ENCODE measurements around the gene NEAT1. TPM values are rescaled to one million over a fixed set of nuclear protein-coding genes. Genes with fewer than 3 reads are reported as not detected.

NEAT1 gene
- total and polyA plus RNA-seq, 9 of the 15 experiments (the other 6 are each of a cell fraction or from before 2014, with no cell fraction given), result 20.1 to 389 (median 62.8) TPM

DNA sequence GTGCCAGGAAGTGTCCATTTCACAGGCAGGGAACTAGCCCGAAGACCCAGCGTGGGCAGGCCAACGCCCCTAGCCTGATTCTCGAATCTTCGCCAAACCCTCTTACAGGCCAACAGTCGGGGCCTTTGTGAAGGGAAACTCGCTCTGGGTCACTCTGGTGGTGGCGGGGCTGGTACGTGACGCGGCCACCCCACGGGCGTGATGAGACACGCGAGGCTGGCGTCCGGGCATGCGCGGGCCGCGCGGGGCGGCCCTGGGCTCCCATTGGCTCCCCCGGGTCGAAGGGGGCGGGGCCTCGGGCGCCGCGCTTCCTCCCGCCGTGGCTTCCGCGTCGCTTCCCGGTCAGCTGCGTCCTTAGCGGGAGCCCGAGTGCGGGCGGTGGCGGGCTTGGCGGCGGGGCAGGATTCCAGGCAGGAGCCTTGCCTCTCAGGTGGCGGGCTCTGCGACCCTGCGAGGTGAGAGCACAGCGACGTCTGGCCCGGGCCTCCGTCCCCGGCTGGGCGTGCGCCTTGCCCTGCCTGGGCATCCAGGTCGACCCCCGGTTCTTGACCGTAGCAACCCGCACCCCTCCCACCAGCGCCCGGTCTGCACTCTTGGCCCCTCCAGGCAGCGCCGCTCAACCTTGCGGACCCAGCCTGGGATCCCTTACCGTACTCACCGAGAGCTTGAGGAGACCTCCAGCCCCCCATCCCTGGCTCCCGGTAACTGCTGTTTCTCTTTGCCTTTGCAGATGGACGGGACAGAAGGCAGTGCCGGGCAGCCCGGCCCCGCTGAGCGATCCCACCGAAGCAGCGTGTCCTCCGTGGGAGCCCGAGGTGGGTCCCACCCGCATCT, 36.1 kb upstream of the NEAT1 start, which contains the start of gene FRMD8 (continued):
- TF ChIP-seq ETV5 (CRISPR knock-in tag; IDR thresholded peaks at IDR 0.05; ENCODE audit: low read depth) (0 out of 2 replicates have a peak, but pooled peaks have one; percentile 63), ZNF77 (CRISPR knock-in tag; IDR thresholded peaks at IDR 0.05) (no peak), PPARD (CRISPR knock-in tag; IDR thresholded peaks at IDR 0.05) (no peak), ZKSCAN8 (CRISPR knock-in tag; IDR thresholded peaks at IDR 0.05) (0 out of 2 replicates have a peak, but pooled peaks have one; percentile 48), BRCA1 (IDR thresholded peaks at IDR 0.05) (no peak), BRCA1 (CRISPR knock-in tag; IDR thresholded peaks at IDR 0.05) (no peak), RNF2 (IDR thresholded peaks at IDR 0.05) (peak; percentile 54), MED1 (CRISPR knock-in tag; IDR thresholded peaks at IDR 0.05; ENCODE audit: borderline replicate concordance) (no peak), SMC3 (conservative IDR thresholded peaks at IDR 0.05; ENCODE audit: insufficient read depth, low read depth, low read length) (0 out of 2 replicates have a peak, but pooled peaks have one; percentile 24), CHAMP1 (IDR thresholded peaks at IDR 0.05) (no peak), CBX5 (IDR thresholded peaks at IDR 0.05; ENCODE audit: borderline replicate concordance, low read depth) (no peak), SMARCC2 (IDR thresholded peaks at IDR 0.05; ENCODE audit: low read depth) (no peak), HSF4 (CRISPR knock-in tag; IDR thresholded peaks at IDR 0.05; ENCODE audit: borderline replicate concordance) (no peak), THRAP3 (IDR thresholded peaks at IDR 0.05; ENCODE audit: borderline replicate concordance) (no peak), ZNF445 (CRISPR knock-in tag; IDR thresholded peaks at IDR 0.05; ENCODE audit: low read depth) (no peak), NBN (IDR thresholded peaks at IDR 0.05; ENCODE audit: low read depth) (no peak), ZNF785 (CRISPR knock-in tag; IDR thresholded peaks at IDR 0.05) (no peak), HLTF (IDR thresholded peaks at IDR 0.05) (no peak), ZNF699 (CRISPR knock-in tag; IDR thresholded peaks at IDR 0.05; ENCODE audit: insufficient replicate concordance) (no peak), CBFB (CRISPR knock-in tag; IDR thresholded peaks at IDR 0.05) (0 out of 2 replicates have a peak, but pooled peaks have one; percentile 35), MXD1 (CRISPR knock-in tag; IDR thresholded peaks at IDR 0.05; ENCODE audit: borderline replicate concordance, poor library complexity, severe bottlenecking) (no peak), KAT2B (IDR thresholded peaks at IDR 0.05; ENCODE audit: low read depth, low read length) (no peak)
- TF ChIP-seq, protein P1, sequence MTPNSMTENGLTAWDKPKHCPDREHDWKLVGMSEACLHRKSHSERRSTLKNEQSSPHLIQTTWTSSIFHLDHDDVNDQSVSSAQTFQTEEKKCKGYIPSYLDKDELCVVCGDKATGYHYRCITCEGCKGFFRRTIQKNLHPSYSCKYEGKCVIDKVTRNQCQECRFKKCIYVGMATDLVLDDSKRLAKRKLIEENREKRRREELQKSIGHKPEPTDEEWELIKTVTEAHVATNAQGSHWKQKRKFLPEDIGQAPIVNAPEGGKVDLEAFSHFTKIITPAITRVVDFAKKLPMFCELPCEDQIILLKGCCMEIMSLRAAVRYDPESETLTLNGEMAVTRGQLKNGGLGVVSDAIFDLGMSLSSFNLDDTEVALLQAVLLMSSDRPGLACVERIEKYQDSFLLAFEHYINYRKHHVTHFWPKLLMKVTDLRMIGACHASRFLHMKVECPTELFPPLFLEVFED (CRISPR knock-in tag; conservative IDR thresholded peaks at IDR 0.05), result no peak
- TF ChIP-seq, protein P2, sequence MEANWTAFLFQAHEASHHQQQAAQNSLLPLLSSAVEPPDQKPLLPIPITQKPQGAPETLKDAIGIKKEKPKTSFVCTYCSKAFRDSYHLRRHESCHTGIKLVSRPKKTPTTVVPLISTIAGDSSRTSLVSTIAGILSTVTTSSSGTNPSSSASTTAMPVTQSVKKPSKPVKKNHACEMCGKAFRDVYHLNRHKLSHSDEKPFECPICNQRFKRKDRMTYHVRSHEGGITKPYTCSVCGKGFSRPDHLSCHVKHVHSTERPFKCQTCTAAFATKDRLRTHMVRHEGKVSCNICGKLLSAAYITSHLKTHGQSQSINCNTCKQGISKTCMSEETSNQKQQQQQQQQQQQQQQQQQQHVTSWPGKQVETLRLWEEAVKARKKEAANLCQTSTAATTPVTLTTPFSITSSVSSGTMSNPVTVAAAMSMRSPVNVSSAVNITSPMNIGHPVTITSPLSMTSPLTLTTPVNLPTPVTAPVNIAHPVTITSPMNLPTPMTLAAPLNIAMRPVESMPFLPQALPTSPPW (CRISPR knock-in tag; IDR thresholded peaks at IDR 0.05), result peak; percentile 14; the same call in 1 of the 2 replicates

Data from K562 (cell line).